Activated CD4-positive, CD25-positive, alpha-beta regulatory T cell treated with anti-CD3 and anti-CD28 coated beads, Interleukin-2, amount 50 U/mL, for 24 hours (primary cell): Measurements from ENCODE around the gene ITGB8.

Source experiments
- ATAC-seq, 2 donors: fragments of 150-1000 bp; cut with Tn5 transposase; one replicate each; pipeline ENCODE4 v1.10.0; 2021; ENCODE audit warnings: mild to moderate bottlenecking in 1 of 2, moderate library complexity in 1 of 2

Gene ITGB8

GRCh38 chr7:20310301-20310700 lies 20.4 kb upstream of the ITGB8 start:
- ATAC-seq, result no peak

GRCh38 chr7:20310963-20311742 lies 19.5 kb upstream of the ITGB8 start:
- ATAC-seq, result no peak

- ATAC-seq, result no peak
Measured at GRCh38 chr7:20311743-20312042, 19.0 kb upstream of the ITGB8 start.

GRCh38 chr7:20312562-20312961 lies 18.1 kb upstream of the ITGB8 start:
- no peak for ATAC-seq

- ATAC-seq, result no peak
Measured at GRCh38 chr7:20313626-20314025, 17.1 kb upstream of the ITGB8 start.

GRCh38 chr7:20314198-20314597 lies 16.5 kb upstream of the ITGB8 start:
- no peak for ATAC-seq

GRCh38 chr7:20316706-20317105 lies 14.0 kb upstream of the ITGB8 start:
- no peak for ATAC-seq

- ATAC-seq, result no peak
Measured at GRCh38 chr7:20317413-20317812, 13.3 kb upstream of the ITGB8 start.

- no peak for ATAC-seq
Measured at GRCh38 chr7:20318933-20319332, 11.8 kb upstream of the ITGB8 start.

GRCh38 chr7:20320322-20320721 lies 10.4 kb upstream of the ITGB8 start:
- no peak for ATAC-seq

- no peak for ATAC-seq
Measured at GRCh38 chr7:20320786-20321185, 9.9 kb upstream of the ITGB8 start.

GRCh38 chr7:20323595-20323994 lies 7.1 kb upstream of the ITGB8 start:
- no peak for ATAC-seq

GRCh38 chr7:20326342-20326741 lies 4.4 kb upstream of the ITGB8 start:
- ATAC-seq, result no peak

GRCh38 chr7:20327055-20327454 lies 3.6 kb upstream of the ITGB8 start:
- ATAC-seq, result no peak

GRCh38 chr7:20328027-20328426 lies 2.7 kb upstream of the ITGB8 start:
- ATAC-seq, result no peak

- ATAC-seq, result no peak
Measured at GRCh38 chr7:20328692-20329091, 2.0 kb upstream of the ITGB8 start.

GRCh38 chr7:20329389-20330238 lies 1.1 kb upstream of the ITGB8 start:
- peak in 1 of 2 donors; percentile 9 for ATAC-seq

GRCh38 chr7:20330928-20331909 lies 519 bp downstream of the ITGB8 start:
- ATAC-seq, result peak; percentile 10 to 21

GRCh38 chr7:20331910-20332813 lies 1.5 kb downstream of the ITGB8 start:
- ATAC-seq, result no peak

GRCh38 chr7:20338285-20338684 lies 7.6 kb downstream of the ITGB8 start:
- no peak for ATAC-seq

- no peak for ATAC-seq
Measured at GRCh38 chr7:20340839-20341238, 10.1 kb downstream of the ITGB8 start.

- ATAC-seq, result no peak
Measured at GRCh38 chr7:20343205-20343604, 12.5 kb downstream of the ITGB8 start.
